NB4 (cell line): ENCODE data around the gene DNAH1.

ENCODE experiments used
- DNase-seq: peaks from one replicate; pipeline ENCODE4 v3.0.0; 2010; ENCODE audit warnings: low read depth
- H3K4me3 ChIP-seq: one replicate; pipeline ENCODE4 v1.5.1; 2011; ENCODE audit warnings: mild to moderate bottlenecking, low read depth, low read length, moderate library complexity
- CTCF ChIP-seq: IDR thresholded peaks from one replicate; pipeline ENCODE4 v1.5.1; 2012; ENCODE audit warnings: low read depth, low read length
- MAX ChIP-seq: IDR thresholded peaks from 2 replicates; pipeline ENCODE4 v1.6.1; 2011; ENCODE audit warnings: low read depth, low read length
- MYC ChIP-seq: IDR thresholded peaks from 2 replicates; pipeline ENCODE4 v1.6.1; 2011; ENCODE audit warnings: low read depth, low read length
- POLR2A ChIP-seq: IDR thresholded peaks from 2 replicates; pipeline ENCODE4 v1.6.1; 2011; ENCODE audit warnings: mild to moderate bottlenecking; ENCODE audit not compliant: insufficient read length; ENCODE audit errors: extremely low read depth

Gene DNAH1

DNA sequence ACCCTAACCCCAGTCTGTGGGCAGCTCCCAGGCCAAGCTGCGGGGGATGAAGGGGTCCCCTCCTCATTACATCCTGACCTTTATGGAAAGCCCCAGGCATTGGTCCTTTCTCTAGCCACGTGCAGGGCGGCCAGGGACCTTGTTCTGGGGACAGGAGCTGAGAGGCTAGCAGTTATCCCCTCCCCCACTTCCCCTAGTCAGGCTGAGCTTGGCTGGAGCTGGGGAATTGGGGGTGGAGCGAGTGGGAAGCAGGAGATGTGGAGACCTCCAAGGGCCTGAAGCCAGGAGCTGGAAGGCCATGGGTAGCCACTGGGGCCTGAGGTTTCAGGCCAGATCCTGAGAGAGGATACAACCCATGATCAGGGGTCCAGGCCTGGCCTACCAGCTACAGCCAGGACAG, 45.8 kb downstream of the DNAH1 start:
- DNase-seq, result no peak
- no peak overlapping the region for H3K4me3 ChIP-seq
- TF ChIP-seq CTCF (no peak), MYC (no peak), POLR2A (no peak), MAX (no peak)

DNA sequence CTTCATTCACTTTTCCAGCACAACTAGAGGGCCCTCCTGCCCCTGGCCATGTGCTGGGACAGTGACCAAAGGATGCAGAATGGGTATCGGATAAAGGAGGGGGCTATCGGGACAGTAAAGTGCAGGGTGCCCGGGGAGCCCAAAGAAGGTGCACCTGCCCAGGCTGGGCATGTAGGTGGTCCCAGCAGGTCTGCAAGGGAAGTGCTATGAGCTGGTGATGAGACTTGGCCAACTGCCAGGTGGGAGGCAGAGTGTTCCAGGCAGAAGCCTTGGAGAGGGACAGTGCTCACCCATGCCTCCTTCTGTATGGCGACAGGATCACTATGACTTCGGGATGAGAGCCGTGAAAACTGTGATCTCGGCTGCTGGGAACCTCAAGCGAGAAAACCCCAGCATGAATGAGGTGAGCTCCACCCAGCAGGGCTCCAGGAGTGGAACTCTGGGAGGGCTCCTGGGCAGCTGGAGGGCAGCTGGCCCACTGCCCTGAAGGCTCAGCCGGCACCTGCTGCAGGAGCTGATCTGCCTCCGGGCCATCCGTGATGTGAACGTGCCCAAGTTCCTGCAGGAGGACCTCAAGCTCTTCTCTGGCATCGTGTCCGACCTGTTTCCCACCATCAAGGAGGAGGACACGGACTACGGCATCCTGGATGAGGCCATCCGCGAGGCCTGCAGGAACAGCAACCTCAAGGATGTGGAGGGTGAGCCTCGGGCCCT, 48.4 kb downstream of the DNAH1 start:
- H3K4me3 ChIP-seq, result no peak overlapping the region
- TF ChIP-seq MAX (no peak), MYC (no peak), POLR2A (no peak), CTCF (no peak)
- DNase-seq, result no peak

- no peak overlapping the region for H3K4me3 ChIP-seq
- DNase-seq, result no peak
- no peak for TF ChIP-seq MAX
These were observed 50.4 kb downstream of the DNAH1 start for GRCh38 chr3:52366527-52366926.

DNA sequence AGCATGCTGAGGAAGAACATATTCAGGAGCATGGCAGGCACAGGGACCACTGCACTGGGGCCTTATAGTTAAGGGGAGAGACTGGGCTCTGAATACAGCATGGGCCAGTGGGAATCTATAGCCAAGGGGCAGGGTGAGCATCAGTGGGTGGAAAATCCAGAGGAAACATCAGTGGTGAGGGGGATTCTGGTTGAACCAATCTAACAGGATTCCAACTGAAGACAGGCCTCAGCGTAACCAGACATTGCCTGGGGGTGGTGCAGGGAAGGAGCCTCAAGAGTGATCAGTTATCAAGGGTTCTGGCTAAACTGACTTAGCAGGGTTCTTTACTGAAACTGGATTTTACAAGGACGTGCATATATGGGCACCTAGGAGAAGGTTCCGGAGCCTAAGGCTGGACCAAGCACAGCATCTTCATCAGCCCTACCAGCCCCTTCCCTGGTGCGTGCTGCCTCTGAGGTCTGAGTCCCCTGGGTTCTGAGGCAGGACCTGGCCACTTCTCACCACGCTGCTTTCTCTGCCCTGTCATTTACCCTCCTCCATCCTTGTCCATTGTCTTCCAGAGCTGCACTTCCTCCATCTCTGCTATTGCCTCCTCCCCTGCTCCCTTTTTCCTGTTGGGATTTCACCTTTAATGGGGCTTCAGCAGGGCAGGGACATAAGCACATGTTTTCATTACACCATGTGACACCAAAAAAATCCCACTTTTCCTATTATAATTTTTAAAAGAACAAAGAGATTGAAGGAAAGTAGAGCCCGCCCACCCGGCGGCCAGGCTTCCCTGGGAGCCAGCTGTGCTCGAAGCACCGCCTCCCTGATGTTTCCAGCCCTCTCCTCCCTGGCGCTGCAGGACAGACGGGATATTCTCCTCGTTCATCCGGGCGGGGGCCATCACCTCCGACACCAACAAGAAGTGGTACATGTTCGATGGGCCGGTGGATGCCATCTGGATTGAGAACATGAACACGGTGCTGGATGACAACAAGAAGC, 52.1 kb downstream of the DNAH1 start:
- no peak for TF ChIP-seq CTCF
- no peak for TF ChIP-seq MYC
- TF ChIP-seq POLR2A, result no peak
- TF ChIP-seq MAX, result no peak
- DNase-seq, result no peak
- H3K4me3 ChIP-seq, result no peak overlapping the region

- TF ChIP-seq CTCF, result no peak
- no peak for TF ChIP-seq MAX
- no peak for TF ChIP-seq POLR2A
- TF ChIP-seq MYC, result no peak
- no peak overlapping the region for H3K4me3 ChIP-seq
- no peak for DNase-seq
These were observed 54.4 kb downstream of the DNAH1 start for GRCh38 chr3:52370531-52370930.
